HG03469 (cell line): Measurements from ENCODE around the gene RPL13.
"Not testable (repeated sequence)": the region's sequence is repeated elsewhere in the genome, so short reads cannot be mapped to it uniquely, and the experiment has no call there.

ENCODE experiments used
- ATAC-seq: cut with Tn5 transposase; IDR thresholded peaks from one replicate; pipeline ENCODE4 v1.9.1; 2021; ENCODE audit warnings: mild to moderate bottlenecking, moderate library complexity, moderate number of reproducible peaks; ENCODE audit not compliant: unreplicated experiment

The RPL13 gene

DNA sequence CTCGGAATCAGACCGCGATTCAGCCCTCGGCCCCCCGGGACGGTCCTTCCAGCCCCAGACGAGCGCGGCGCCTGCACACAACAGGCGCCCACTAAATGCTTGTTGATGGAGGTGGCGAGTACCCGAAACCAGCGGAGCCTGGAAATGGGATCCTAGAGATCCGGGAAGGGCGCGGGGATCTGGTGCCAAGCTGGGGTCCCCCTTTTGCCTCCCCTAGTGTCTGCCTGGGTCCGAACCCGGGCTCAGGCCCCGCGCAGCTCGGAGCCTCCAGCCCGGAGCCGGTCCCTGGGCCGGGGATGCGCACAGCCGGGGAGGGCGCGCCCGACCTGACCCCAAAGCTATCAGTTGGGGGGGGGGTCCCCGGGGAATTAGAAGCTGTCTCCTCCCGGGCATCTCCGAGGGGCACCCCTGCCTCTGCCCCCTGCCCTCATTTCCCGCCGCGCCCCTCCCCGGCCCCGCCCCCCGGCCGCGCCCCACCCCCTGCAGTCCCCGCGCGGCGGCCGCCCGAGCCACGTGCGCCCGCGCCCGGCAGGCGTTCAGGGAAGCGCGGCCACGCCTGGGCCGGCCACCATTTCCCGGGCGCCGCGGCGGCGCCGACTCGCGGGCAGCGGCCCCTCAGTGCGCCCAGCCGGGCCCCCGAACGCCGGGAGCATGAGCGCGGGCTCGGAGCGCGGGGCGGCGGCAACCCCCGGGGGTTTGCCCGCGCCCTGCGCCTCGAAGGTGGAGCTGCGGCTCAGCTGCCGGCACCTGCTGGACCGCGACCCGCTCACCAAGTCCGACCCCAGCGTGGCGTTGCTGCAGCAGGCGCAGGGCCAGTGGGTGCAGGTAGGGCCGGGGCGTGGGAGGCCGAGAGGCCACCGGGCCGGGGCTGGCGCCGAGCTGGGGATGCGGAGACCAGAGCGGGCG, 15.0 kb downstream of the RPL13 start, which contains the start of gene CPNE7:
TSS of gene CPNE7 (plus strand) at position 512 of the 906 bp plus-strand sequence. CDS start at position 652, 140 bp downstream.
- no peak for ATAC-seq

GRCh38 chr16:89576153-89577054, 15.9 kb downstream of the RPL13 start:
- no peak for ATAC-seq

- ATAC-seq = no peak
These were observed 16.7 kb downstream of the RPL13 start for GRCh38 chr16:89577055-89577759.

DNA sequence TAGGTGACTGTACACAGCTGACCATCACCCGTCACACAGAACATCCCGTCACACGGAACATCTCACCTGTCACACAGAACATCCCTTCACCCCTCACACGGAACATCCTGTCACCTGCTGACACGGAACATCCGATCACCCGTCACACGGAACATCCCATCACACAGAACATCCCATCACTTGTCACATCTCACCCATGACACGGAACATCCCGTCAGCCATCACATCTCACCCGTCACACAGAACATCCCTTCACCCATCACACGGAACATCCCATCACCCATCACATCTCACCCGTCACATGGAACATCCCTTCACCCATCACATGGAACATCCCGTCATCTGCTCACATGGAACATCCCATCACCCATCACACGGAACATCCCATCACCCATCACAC, 18.9 kb downstream of the RPL13 start:
- no peak for ATAC-seq

DNA sequence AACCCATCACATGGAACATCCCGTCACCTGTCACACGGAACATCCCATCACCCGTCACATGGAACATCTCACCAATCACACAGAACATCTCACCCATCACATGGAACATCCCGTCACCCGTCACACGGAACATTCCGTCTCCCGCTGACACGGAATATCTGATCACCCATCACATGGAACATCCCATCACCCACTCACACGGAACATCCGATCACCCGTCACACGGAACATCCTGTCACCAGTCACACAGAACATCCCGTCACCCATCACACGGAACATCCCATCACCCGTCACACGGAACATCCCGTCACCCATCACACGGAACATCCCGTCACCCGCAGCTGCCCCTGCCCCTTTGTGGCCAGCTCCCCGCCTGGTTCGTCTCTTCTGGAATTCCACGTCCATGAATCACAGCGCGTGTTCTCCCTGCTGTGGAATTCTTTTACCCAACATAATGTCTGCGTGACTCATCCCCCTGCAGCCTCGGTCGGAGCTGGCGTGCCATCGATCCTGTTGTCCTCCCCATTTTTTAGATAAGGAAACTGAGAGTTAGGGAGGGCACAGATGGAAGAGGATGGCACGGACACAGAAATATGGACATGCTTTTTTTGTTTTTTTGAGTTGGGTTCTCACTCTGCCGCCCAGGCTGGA, 20.7 kb downstream of the RPL13 start:
- ATAC-seq = no peak

- ATAC-seq = no peak
These were observed 21.5 kb downstream of the RPL13 start for GRCh38 chr16:89581861-89582563.

DNA sequence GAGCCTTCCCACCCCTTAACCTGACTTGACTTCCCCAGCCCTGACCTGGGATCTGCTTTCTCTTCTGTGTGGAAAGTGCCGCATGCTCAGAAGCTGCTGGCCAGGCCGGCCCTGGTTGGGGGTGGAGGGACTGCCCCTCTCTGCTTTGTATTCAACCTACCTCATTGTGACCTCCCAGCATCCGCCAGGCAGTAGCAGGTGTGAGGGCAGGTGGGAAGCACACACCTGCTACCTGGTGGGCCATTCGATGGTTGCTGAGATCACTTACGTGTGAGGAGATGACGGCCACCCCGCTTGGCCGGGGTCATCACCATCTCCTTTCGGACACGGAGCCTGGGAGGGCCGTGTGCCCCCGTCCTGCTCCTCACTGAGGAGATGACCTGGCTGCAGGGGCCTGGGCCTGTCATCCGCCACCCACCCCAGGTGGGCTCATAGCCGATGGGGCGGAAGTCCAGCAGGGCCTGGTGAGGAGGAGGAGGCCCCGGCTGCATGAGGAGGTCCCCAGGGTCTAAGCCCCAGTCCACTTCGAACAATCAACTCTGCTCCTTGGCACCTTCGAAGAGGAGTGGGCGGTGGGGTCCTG, 22.2 kb downstream of the RPL13 start:
- no peak for ATAC-seq

DNA sequence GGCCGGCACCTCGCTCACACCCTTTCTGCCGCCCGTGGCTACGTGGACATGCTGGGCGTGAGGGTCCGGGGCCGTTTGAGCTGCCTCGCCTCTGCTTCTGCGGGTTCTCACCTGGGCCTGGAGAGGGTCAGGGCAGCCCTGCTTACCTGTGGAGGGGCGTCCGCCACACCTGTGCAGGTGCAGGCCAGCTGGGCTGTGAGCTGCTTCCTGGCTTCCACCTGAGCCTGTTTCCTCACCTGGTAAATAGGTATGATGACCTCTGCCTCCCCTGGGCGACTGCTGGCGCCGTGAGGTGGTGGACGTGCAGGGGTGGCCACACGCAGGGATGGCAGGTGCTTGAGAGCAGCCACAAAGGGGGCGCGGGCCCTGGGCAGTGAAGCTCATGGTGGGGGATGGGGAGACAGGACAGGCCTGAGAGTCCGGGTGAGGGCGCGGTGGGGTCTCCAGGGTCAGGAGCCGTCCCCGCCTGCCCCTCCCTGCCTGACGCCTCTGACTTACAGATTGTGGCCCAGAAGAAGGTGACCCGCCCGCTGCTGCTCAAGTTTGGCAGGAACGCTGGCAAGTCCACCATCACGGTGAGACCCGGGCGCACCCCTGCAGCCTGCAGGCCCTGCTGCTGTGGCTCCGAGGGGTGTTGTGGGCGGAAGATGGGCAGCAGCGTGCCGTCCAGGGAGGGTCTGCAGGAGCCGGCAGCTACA, 22.9 kb downstream of the RPL13 start:
- ATAC-seq = no peak

GRCh38 chr16:89583895-89584644, 23.6 kb downstream of the RPL13 start:
- ATAC-seq = no peak

DNA sequence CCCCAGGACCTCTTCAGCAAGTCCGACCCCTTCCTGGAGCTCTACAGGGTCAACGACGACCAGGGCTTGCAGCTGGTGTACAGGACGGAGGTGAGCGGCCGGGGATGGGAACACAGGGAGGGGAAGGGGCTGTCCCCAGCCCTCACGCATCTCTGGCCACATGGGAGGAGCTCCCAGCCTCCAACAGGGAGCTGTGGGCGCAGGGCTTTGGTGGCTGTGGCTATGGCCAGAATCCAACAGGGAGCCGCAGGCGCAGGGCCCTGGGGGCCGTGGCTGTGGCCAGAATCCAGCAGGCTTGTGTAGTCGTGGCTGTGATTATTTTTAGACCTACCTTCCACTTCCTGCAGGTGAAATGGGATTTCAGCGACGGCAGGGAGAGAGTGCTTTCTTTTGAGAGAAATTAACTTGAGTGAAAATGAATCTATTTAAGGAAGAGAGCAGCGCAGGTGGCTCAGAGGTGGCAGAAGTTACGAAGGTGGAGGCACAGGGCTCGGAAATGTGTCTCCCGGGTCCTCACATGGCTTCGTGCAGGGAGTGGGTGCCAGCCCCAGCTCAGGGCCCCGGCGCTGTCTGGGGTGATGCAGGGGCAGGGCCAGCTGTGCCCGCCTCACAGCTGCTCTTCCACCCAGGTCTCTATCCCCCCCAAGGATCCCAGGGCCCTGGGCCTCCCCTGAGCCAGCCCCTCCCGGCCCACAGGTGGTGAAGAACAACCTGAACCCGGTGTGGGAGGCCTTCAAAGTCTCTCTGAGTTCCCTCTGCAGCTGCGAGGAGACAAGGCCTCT, 24.5 kb downstream of the RPL13 start:
- ATAC-seq = no peak

DNA sequence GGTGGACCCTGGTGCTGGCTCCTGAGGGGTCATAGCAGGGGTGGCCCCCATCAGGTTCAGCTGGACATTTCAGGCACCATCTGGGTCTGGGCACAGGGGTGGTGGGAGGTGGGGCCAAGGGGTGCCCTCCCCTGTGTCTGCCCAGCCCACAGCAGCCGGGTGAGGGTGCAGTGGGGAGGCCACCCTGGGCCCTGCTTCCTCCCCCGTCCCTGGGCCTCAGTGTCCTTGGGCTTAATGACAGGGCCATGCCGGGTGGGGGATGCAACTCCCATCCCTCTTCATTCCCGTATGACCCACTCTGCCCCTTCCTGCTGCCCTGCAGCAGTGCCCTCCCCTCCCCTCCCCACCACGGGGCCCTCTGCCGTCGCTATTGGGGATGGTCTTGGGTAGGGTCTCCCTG, 25.7 kb downstream of the RPL13 start:
- no peak for ATAC-seq

DNA sequence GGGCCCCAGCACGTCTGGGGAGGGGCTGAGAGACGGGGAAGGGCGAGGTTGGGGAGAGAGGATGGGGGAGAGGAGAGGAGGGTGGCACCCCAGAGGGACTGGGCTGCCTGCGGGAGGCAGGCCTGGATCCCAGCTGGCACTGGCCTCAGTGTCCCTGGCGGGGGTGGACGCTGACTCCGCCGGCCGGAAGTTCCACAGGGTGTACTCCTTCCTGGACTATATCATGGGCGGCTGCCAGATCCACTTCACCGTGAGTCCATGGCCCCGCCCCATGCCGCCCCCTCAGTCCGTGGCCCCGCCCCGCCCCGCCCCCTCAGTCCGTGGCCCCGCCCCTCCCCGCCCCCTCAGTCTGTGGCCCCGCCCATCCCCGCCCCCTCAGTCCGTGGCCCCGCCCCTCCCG, 26.4 kb downstream of the RPL13 start:
- ATAC-seq = no peak

DNA sequence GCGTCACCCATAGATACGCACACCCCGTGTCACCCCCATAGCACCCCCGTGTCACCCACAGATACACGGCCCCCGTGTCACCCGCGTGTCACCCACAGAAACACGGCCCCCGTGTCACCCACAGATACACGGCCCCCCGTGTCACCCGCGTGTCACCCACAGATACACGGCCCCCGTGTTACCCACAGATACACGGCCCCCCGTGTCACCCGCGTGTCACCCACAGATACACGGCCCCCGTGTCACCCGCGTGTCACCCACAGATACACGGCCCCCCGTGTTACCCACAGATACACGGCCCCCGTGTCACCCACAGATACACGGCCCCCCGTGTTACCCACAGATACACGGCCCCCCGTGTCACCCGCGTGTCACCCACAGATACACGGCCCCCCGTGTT, 27.2 kb downstream of the RPL13 start:
- ATAC-seq = not testable (repeated sequence)

GRCh38 chr16:89588413-89589109, 28.1 kb downstream of the RPL13 start:
- ATAC-seq = no peak

- no peak for ATAC-seq
These were observed 28.9 kb downstream of the RPL13 start for GRCh38 chr16:89589241-89589926.

- no peak for ATAC-seq
These were observed 33.4 kb downstream of the RPL13 start for GRCh38 chr16:89593841-89594240.
